Medulla oblongata (tissue), 1 donor: ENCODE measurements around the gene VILL.
A peak's percentile ranks its signal among the peaks of the same experiment; 100 is the strongest.
"Not testable (repeated sequence)": the region's sequence is repeated elsewhere in the genome, so short reads cannot be mapped to it uniquely, and the experiment has no call there.

Source experiments
- DNase-seq: peaks from one replicate; pipeline ENCODE4 v3.0.0-alpha.2; 2015; ENCODE audit errors: extremely low spot score

Gene VILL

GRCh38 chr3:38036286-38036685 lies 45.7 kb downstream of the VILL start:
- no peak for DNase-seq

GRCh38 chr3:38036906-38037305 lies 46.3 kb downstream of the VILL start:
- DNase-seq: no peak

GRCh38 chr3:38038447-38038911 lies 47.9 kb downstream of the VILL start:
- DNase-seq: no peak

- DNase-seq: no peak
Measured at GRCh38 chr3:38039101-38039898, 48.7 kb downstream of the VILL start, which contains the start of gene DLEC1. DLEC1 (plus strand) TSS chr3:38039208; CDS start chr3:38039226, 18 bp downstream.

GRCh38 chr3:38039899-38040261 lies 49.3 kb downstream of the VILL start:
- peak; percentile 90 for DNase-seq

- DNase-seq: no peak
Measured at GRCh38 chr3:38040401-38040800, 49.8 kb downstream of the VILL start.

GRCh38 chr3:38043486-38043885 lies 52.9 kb downstream of the VILL start:
- DNase-seq: no peak

- no peak for DNase-seq
Measured at GRCh38 chr3:38046027-38046426, 55.4 kb downstream of the VILL start.

GRCh38 chr3:38046821-38047220 lies 56.2 kb downstream of the VILL start:
- DNase-seq: no peak

- no peak for DNase-seq
Measured at GRCh38 chr3:38047896-38048295, 57.3 kb downstream of the VILL start.

- peak; percentile 22 for DNase-seq
Measured at GRCh38 chr3:38049358-38050126, 59.0 kb downstream of the VILL start.

- DNase-seq: no peak
Measured at GRCh38 chr3:38051131-38051530, 60.5 kb downstream of the VILL start.

GRCh38 chr3:38053286-38053685 lies 62.7 kb downstream of the VILL start:
- not testable (repeated sequence) for DNase-seq

GRCh38 chr3:38053813-38054498 lies 63.4 kb downstream of the VILL start:
- not testable (repeated sequence) for DNase-seq

GRCh38 chr3:38054499-38055001 lies 64.0 kb downstream of the VILL start:
- no peak for DNase-seq
